HG02981 (cell line): ENCODE data around the gene DMD.
"Not testable (repeated sequence)": the region's sequence is repeated elsewhere in the genome, so short reads cannot be mapped to it uniquely, and the experiment has no call there.

ENCODE experiments used
- ATAC-seq: cut with Tn5 transposase; IDR thresholded peaks from one replicate; pipeline ENCODE4 v1.9.1; 2021; ENCODE audit warnings: mild to moderate bottlenecking, moderate library complexity; ENCODE audit not compliant: unreplicated experiment

The DMD gene

DNA sequence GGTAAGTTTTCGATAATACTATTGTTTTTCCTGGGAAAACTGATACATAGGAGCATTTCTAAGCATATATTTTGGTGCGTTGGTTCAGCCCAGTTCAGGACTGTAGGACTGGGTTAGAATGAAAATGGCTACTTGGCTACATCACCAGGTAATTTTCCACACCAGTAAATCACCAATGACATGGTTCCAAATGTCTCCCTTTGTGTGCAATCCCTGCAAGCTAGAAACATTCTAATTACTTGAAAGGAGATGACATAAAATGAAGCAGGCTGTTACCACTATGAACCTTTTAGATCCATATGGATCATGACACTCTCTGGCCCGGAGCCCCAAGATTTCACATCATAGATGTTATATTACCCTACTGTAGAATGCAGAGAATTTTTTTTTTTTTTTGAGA, 1562.1 kb downstream of the DMD start:
- ATAC-seq = no peak

DNA sequence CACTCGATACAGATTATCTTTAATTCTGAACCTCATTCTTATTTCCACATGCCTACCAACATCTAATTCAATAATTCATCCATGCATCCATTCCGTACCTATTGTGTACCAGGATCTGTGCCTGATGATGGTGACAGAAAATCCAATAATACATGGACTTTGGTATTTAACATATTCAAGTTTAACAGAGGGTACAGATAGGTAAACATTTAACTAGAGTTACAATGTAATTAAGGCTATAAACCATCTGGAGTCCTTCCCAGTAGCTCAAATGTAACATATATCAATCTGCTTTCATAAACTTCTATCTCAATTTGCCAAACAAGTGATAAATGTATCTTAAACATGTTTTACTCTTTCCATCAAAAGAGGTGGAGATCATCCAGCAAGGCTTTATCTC, 1578.0 kb downstream of the DMD start:
- ATAC-seq = no peak

DNA sequence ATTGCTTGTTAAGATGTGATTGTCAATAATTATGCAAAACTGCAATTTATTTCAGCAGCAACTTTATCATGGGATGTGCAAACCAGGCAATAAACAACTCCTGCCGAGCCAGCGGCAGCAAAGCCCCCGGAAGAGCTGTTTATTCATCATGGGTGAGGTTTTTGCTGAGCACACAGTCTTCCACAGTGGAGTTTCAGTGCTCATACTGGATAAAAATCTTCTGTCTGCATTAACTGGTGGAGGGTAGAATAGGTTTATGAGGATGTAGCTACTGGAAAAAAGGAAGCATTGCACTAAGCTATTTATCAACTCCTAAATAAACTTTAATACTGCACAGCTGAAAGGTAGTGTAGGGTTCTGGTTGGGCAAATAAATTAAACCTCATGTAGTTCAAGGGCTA, 1582.2 kb downstream of the DMD start:
- no peak for ATAC-seq

DNA sequence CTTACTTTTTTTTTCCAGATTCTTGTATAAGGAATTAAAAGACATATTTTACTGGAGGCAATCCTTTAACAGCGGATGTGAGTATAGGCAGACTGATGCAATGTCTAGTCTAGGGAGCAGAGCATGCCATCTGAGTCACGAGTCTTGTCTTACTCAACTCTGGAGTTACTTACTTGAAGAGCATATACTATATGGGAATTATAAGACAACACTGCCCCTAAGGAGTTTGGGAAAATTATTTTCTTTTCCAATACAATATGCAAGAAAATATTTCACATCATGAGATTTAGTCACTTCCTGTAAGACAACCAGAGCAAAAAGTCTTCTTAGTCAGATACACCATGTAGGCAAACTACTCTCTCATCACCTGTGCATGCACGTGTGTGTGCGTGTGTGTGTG, 1602.2 kb downstream of the DMD start:
- no peak for ATAC-seq

DNA sequence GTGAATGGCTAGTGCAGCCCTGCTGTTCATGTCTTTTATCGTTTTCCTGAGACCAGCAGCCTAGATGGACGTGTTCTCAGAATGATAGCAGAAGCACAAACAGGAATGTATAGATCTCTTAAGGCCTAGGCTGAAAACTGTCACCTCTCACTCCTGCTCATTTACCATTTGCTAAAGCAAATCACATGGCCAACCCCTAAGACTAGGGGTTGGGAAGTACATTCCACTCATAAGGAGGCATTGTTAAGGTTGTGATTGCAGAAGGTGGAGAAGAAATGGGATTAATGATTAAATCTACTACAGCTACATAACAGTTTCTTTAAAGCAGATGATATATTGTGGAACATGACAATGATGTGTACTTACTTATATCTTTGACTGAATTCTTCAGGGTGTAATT, 1602.7 kb downstream of the DMD start:
- ATAC-seq = no peak

DNA sequence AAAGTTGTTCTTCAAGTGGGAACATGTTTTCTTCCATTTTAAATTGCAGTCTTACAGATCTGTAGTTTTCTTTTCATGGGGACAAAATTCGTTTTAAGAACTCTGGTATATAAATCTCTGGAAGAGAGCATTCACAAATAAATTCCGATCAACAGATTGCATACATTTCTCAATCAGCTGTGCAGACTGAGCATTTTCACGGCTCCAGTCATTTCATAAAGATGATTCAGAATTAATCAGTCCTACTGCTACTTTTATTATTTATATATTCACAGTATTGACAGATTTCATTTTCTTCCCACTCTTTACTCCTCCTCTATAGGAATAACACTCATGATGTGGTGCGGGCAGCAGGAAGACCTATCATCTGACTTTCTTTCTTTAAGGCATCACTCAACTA, 1604.6 kb downstream of the DMD start:
- ATAC-seq = no peak

DNA sequence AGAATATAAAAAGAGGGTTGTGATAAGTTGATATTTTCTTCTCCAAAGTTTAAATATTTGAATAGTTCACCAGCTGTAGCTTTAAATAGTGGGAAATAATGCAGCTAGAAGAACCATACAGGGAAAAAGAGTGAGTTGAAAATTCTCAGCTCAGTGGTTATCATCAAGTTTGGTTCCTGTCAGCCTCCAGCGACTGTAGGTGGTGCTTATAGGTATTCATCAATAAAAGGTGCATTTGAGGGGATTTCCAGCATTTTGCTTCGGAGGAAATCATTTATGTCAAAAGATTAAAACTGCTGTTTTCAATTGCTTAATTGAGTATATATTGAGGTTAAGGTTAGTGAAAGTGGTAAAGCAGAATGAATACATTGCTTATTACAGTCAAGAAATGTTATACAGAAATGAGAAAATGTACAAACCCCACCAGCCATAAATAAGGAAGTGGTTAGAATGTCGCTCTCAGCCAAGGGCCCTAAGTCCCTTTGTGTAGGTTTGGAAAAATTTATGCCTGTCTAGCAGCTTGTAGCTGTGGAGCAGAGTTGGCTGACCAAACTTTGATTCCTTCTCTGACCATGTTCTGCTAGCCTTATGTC, 1606.6 kb downstream of the DMD start:
- ATAC-seq = peak; percentile 89

DNA sequence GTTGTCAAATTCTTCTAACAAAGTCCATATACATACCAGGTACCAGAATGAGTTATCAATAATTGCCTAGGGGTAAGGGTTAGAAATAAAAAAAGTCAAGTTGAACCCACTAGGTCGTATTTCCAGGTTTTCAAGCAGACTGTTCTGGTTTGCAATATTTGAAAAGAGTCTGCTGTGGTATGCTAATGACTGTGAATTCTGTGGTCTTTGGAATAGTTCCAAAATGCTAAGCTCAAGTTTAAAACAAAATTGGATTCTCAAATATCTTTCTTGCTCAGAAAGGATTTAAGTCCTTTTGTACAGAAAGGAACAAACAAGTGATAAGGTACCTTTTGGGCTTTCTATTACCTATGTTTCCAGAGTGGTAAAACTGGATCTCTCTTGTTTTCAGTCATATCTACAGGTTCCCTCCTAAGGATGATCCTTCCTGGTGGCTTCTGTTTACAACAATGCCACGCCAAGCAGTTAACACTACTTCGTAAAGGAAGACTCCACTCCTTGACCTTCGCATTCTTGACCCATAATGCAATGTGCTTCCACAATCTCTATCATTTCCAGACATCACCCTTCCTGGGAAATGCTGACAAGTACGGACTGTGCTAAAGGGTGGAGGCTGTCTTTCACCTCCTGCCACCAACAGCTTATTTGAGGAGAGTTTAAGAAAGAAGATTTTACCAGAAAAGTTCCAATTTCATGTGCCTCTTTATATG, 1607.8 kb downstream of the DMD start:
- no peak for ATAC-seq

DNA sequence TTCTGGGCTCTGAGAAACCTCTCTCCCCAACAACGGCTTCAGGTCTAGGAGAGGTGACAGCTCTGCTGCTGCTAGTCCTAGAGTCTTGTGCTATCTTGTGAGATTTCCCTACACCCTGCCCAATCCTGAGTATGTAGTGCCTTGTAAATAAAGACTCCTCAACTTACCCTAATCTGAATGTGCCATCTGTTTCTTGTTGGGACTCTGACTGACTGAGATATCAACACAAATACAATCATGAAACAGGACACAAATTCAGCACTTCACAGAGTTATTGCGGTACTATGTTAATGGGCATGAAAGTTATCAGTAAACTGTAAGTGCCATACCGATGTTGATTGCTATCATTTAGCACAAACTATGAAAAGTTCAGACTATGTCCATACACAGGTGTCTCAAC, 1610.5 kb downstream of the DMD start:
- ATAC-seq = no peak

DNA sequence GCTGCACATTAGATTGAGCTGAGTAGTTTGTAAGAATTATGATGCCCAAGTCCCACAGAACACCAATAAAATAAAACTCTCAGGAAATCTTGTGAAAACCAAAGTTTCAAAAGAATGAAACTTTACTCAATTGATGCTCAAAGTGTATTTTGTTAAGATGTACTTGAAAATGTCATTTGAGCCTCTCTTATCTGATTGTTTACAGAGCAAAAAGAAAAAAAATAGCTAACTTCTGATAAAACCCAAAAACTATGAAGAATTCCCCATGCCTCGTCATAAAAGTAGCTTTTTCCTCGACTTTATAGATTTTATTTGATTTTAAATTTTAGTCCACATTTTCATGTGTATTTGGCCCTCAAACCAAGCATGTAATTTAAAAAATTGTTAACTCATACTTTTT, 1618.0 kb downstream of the DMD start:
- ATAC-seq = no peak

DNA sequence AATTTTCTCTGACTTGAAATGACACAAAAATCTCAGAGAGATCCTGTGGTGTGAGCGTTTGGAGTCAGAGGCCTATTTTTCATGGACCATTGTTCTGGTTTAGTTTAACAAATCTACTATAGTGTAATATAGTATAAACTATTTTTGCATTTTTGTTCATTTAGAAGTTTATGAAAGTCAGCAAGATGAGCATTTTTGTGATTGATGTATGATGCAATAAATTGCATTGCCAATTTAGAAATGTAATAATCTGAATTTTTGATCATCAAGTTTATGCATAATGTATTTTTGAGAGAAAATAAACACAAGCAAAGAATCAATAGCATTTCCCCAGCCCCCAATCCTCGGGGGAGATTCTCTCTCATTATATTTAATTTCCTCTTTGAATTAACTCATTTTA, 1620.0 kb downstream of the DMD start:
- no peak for ATAC-seq

DNA sequence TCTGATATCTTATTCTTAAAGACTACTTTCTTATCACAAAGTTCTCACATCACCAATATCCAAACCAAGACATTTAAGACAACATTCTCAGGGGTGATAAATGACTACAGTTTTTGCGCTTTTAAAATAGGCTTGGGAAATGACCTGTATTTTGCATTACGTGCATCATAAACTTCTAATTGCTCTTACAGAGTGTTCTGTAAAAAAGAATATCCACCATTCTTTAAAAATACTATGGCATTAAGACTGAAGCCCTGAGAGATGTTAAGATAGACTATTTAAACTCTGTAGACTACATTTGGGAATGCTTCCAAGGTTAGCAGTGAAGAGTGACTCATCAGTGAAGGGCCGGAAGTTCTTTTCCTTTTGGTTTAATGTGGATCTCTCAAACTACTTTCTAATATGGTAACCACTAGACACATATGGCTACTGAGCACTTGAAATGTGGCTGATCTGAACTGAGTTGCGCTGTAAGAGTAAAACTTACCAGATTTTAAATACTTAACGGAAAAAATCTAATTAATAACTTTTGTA, 1620.7 kb downstream of the DMD start:
- no peak for ATAC-seq

DNA sequence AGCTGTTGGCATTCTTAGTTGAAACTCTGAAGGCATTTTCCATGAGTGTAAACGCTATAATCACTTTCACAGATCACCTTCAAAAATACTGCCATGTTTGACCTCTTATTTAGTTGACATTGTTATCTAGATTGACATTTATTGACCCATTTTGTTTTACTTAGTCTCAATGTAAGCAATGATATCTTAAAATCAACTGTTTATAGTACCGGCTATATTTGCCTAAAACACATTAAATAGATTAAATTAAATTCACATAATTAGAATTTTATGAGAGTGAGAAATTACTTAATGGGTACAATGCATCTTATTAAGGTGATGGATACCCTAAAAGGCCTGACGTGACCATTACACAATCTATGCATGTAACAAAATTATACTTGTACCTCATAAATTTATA, 1621.8 kb downstream of the DMD start:
- ATAC-seq = no peak

DNA sequence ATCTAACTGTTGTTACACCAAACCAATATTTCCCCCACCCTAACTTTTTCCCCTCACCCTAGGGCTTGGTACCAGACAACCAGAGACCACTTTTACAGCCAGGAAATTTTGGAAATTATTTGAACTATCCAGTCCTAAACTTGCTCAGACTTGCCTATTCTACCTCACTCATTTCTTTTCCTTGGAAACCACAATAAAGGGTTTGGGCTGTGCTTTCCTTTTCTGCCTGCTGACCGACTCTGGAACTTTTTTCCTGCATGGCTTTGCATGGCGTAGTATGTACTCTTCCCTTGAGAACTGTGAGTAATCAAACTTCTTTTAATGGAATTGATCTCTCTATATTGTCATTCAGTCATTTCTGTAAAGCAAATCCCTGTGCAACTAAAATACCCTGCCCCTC, 1623.0 kb downstream of the DMD start:
- no peak for ATAC-seq

DNA sequence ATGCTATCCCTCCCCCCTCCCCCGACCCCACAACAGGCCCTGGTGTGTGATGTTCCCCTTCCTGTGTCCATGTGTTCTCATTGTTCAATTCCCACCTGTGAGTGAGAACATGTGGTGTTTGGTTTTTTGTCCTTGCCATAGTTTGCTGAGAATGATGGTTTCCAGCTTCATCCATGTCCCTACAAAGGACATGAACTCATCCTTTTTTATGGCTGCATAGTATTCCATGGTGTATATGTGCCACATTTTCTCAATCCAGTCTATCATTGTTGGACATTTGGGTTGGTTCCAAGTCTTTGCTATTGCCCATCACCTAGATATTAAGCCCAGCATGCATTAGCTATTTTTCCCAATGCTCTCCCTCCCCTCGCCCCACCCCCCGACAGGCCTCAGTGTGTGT, 1627.5 kb downstream of the DMD start:
- ATAC-seq = not testable (repeated sequence)

DNA sequence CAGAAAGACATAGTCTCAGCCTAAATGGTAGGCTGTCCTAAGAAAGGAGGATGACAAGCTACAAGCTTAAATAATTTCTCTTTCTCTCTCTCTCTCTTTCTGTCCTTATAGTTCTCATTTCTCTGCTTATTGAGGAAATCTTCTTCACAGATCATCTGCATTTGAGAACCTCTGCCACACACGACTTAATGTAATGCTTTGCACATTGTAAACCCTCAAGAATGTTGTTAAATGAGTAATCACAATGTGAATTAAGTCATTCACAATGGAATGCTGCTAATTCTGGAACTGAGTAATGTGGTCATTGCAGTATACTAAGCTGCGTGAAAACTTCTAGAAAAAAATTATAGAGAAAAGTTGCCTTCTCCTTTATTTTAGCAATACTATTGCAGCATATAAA, 1630.6 kb downstream of the DMD start:
- ATAC-seq = no peak

DNA sequence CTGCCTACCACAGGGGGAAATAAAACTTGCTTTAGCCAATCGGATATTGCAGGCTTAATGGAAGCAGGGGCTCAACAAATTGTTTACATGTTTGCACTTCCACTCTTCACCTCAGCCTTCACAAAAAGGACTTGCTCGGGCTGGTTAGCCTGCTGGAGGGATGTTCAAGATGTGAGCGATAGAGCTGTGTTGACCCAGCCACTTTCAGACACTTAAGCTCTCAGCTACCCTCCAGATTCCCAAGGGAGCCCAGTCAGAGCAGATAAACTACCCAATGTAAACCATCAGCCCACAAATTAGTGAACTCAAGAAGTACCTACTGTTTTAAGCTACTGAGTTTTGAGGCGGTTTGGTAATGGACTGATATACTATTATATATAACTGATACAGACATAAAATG, 1631.1 kb downstream of the DMD start:
- no peak for ATAC-seq

DNA sequence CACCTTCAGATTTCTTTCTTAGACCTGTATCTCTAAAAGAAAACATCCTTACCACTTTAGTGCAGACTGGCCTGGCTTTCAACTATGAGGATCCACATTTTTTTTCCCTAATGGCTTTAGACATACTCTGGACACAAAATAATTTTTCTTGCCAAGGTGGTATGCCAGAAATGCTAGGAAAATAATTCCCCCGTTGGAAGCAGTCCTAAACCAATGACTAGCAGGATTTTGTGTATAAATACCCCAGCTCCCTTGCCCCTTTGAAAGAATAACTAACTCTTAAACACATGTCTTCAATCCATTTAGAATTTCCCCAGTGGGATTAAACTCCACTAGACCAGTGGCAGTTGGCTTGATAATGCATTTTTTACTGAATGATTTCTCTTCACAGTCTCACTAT, 1639.0 kb downstream of the DMD start:
- ATAC-seq = no peak

DNA sequence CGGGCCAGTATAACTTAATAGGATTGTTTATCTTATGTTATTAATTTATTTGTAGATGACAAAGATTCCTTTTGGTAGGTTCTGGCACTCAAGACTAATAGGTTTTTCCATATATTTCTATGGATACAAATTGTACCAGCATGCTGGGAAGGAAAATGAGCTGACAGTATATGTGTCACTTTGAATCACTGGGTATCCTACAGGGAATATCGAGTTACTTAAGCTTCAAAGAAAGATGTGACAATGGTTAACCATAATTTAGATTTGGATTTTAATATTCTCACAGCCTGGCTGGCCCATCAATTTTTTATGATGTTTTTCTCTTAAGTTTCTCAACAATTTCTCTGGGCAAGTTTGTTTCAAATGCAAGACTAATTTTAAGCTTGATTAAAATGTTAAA, 1640.7 kb downstream of the DMD start:
- ATAC-seq = no peak

DNA sequence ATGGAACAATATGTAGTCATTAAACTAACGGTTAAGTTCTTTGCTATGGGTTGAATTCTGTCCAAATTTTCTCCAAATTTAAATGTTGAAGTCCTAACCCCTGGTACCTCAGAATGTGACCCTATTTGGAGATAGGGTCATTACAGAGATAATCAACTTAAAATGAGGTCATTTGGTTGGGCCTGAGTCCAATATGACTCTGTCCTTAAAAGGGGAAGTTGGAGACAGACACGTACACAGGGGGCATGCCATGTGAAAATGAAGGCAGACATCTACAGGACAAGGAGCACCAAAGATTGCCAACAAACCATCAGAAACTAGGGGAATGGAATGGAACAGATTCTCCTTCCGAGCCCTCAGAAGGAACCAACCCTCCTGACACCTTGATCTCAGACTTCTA, 1647.6 kb downstream of the DMD start:
- no peak for ATAC-seq

DNA sequence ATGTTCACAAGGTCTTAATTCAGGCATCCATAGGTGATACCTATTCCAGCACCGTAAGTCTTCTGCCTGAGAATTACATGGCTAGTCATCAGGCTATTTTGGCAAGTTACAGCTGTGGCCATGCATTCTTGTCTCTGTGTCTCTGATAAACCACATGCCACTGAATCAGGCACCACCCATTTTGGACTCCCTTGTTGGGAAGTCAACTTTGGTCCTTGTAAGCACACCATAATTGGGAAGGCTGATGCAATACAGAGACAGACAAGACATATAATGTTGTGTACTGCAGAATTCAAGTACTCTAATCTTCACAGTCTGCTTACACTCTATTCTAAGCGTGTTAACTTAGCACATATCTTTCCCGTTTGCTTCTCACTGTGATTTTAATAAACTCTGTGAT, 1655.8 kb downstream of the DMD start:
- no peak for ATAC-seq

DNA sequence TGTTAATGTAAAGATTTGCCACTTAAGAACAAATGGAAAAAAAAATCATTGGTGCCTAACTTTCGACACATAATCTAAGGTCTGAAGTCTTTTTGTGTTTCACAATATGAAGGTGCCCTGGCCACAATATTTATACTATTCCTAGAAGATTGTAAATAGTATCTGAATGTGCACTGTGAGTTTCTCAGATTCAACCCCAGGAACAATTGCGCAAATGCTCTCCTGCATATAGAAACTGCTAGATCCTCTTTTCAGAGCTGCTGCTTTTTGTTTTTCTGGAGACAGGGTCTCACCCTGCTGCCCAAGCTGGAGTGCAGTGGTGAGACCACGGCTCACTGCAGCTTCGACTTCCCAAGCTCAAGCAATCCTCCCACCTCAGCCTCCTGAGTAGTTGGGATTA, 1659.4 kb downstream of the DMD start:
- no peak for ATAC-seq

DNA sequence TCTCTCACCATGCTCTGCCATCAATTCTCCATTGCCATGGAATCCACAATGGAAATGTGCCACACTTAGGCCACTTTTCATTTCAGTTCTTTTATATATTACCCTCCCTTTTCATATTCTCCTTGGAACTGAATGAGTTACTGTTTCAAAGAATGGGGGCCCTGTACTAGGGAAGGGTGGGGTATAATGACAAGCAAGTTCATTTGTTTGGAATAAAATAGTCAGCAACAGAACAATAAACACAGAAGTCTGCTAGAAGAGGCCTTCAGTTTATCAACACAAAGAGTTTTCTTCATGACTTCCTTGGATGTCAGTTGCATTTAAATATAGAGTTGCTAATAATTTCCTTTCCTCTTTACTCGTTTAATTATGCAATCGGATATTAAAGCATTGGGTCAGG, 1661.2 kb downstream of the DMD start:
- ATAC-seq = no peak
